CD4-positive, alpha-beta memory T cell (primary cell): Measurements from ENCODE around the gene FYB2. TPM values are rescaled to one million over a fixed set of nuclear protein-coding genes. Genes with fewer than 3 reads are reported as not detected.

Experiments
- CTCF ChIA-PET: fragments of 350-600 bp; sonication (Branson Sonifier 250); formaldehyde crosslinking; loops from one replicate; lab custom pipeline; 2021; ENCODE audit warnings: inconsistent platforms; ENCODE audit not compliant: partially characterized antibody; lab: Charles Lee
- POLR2A ChIA-PET: fragments of 350-600 bp; sonication (Branson Sonifier 250); formaldehyde crosslinking; loops from one replicate; lab custom pipeline; 2021; ENCODE audit not compliant: partially characterized antibody; lab: Charles Lee
- DNase-seq, 5 donors: peaks; one replicate each; pipeline versions ENCODE4 v3.0.0 to v3.0.0-alpha.2; 2020 to 2022; ENCODE audit warnings: mixed read lengths in 1 of 5
- H3K27ac ChIP-seq: one replicate; pipeline ENCODE4 v1.7.0; 2013; ENCODE audit warnings: low read depth, low read length
- H3K27me3 ChIP-seq: 2 replicates; pipeline ENCODE4 v1.7.0; 2013; ENCODE audit warnings: mild to moderate bottlenecking, low read length, moderate library complexity; ENCODE audit not compliant: insufficient read depth
- H3K36me3 ChIP-seq: 2 replicates; pipeline ENCODE4 v1.7.0; 2013; ENCODE audit warnings: mild to moderate bottlenecking, low read length, moderate library complexity; ENCODE audit not compliant: insufficient read depth
- H3K4me1 ChIP-seq: 2 replicates; pipeline ENCODE4 v1.7.0; 2013; ENCODE audit warnings: mild to moderate bottlenecking, low read length, moderate library complexity; ENCODE audit not compliant: insufficient read depth
- H3K4me3 ChIP-seq, 2 donors: one replicate each; pipeline ENCODE4 v1.7.0; 2013; ENCODE audit warnings: low read length in 2 of 2, mild to moderate bottlenecking in 1 of 2
- H3K9me3 ChIP-seq, 2 donors: one replicate each; pipeline ENCODE4 v1.7.0; 2013; ENCODE audit warnings: low read length in 2 of 2, control low read depth in 1 of 2; ENCODE audit not compliant: control insufficient read depth in 1 of 2
- H3K27ac Mint-ChIP-seq, 7 donors: one replicate each; pipeline ENCODE4 v1.8.0; 2020 to 2021; ENCODE audit warnings: mixed read lengths in 7 of 7, mild to moderate bottlenecking in 6 of 7, inconsistent platforms in 3 of 7, moderate library complexity in 3 of 7
- H3K27me3 Mint-ChIP-seq, 2 donors: one replicate each; pipeline ENCODE4 v1.8.0; 2020 to 2021; ENCODE audit warnings: mixed read lengths in 2 of 2
- H3K36me3 Mint-ChIP-seq, 2 donors: one replicate each; pipeline ENCODE4 v1.8.0; 2020 to 2021; ENCODE audit warnings: mixed read lengths in 2 of 2, inconsistent platforms in 1 of 2, mild to moderate bottlenecking in 1 of 2
- H3K4me1 Mint-ChIP-seq, 4 donors: one replicate each; pipeline ENCODE4 v1.8.0; 2020 to 2021; ENCODE audit warnings: mixed read lengths in 4 of 4, mild to moderate bottlenecking in 1 of 4
- H3K4me3 Mint-ChIP-seq, 8 donors: one replicate each; pipeline ENCODE4 v1.8.0; 2020 to 2021; ENCODE audit warnings: mixed read lengths in 8 of 8, mild to moderate bottlenecking in 7 of 8, moderate library complexity in 6 of 8, inconsistent platforms in 3 of 8
- H3K9me3 Mint-ChIP-seq, 8 donors: one replicate each; pipeline ENCODE4 v1.8.0; 2020 to 2021; ENCODE audit warnings: mixed read lengths in 8 of 8, mild to moderate bottlenecking in 5 of 8, inconsistent platforms in 3 of 8, moderate library complexity in 1 of 8
- intact Hi-C: fragments of 100-400 bp; cut with micrococcal nuclease; formaldehyde crosslinking; loops from one replicate; pipeline ENCODE4 v1.15.1; 2023
- polyA plus RNA-seq, 2 donors: library from polyadenylated mRNA; unstranded; fragments of 300-500 nt; fragmentation: Illumina TruSeq; gene quantifications; one replicate each; pipeline ENCODE4 v1.2.3, GENCODE V29; 2021
- total RNA-seq, 2 experiments: library from RNA; stranded (reverse); gene quantifications; one replicate each; pipeline ENCODE4 v1.2.3, GENCODE V29; 2021

The FYB2 gene
- total and polyA plus RNA-seq, 4 experiments from 2014 or later: not detected

DNA sequence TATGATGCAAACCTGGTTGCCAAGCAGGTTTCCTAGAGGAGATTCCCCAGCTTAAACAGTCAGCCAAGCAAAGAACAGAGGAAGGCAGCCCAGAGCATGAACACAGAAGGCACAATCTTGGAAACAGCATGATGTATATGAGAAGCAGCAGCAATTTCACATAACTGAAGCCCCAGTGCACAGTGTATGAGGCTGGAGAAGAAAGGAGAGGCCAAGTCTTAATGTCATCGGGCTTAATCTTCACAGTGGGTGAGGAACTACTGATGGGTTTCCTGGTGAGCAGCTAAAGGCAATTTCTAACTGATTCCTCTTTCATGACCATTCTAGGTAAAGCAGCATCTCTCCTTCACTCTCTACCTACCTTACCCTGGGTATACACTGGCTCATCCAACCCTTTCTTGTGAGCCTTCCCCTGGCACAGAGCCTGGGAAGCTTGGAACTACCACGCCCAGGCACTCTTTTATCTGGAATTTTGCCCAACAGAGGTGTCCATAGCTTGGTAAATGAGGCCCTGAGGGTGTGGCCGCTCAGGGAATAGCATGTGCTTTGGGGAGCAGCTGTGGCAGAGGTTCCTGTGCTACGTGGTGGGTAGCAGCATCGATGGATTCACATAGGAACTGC, 22.0 kb downstream of the FYB2 start:
- DNase-seq: no peak
- intact Hi-C loops: no loop called here
- H3K4me1 ChIP-seq: no peaks in the 10 kb centered on the region
- H3K27me3 Mint-ChIP-seq: peaks cover 0 to 11% of the 10 kb centered on the region in 2 donors
- no peak overlapping the region for H3K4me3 Mint-ChIP-seq
- no peaks in the 10 kb centered on the region for H3K9me3 ChIP-seq
- H3K4me3 ChIP-seq: no peak overlapping the region
- H3K27ac Mint-ChIP-seq: no peak overlapping the region
- peaks cover 0 to 6% (median 0%) of the 10 kb centered on the region in 8 donors for H3K9me3 Mint-ChIP-seq
- no peaks in the 10 kb centered on the region for H3K27me3 ChIP-seq
- ChIA-PET CTCF (no interaction called here), POLR2A (no interaction called here)
- no peak overlapping the region for H3K27ac ChIP-seq
- H3K4me1 Mint-ChIP-seq: no peaks in the 10 kb centered on the region
- H3K36me3 Mint-ChIP-seq: no peaks in the 10 kb centered on the region
- H3K36me3 ChIP-seq: no peaks in the 10 kb centered on the region

DNA sequence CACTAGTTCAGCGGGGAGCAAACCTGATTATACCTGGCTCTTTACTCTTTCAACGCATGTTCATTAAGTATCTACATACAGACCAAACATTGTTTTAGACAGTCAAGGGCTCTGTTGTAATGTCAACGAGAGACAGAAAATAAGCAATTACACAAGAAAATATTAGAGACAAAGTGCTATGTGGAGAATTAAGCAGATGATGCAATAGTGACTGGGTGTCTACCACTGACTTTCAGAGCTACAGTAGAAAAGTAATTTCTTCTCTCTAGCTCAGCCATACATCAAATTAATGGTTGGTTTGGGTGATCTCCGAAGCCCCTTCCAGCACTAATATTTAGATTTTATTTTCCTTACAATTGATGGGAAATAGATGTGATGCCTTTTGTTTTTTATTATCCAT, 23.3 kb downstream of the FYB2 start:
- no peaks in the 10 kb centered on the region for H3K36me3 ChIP-seq
- Mint-ChIP-seq H3K36me3 (no peaks in the 10 kb centered on the region), H3K4me1 (no peaks in the 10 kb centered on the region), H3K9me3 (peaks cover 0 to 6% (median 0%) of the 10 kb centered on the region in 8 donors), H3K27ac (no peak overlapping the region), H3K27me3 (peaks cover 0 to 11% of the 10 kb centered on the region in 2 donors), H3K4me3 (no peak overlapping the region)
- ChIA-PET POLR2A (no interaction called here), CTCF (no interaction called here)
- no peaks in the 10 kb centered on the region for H3K27me3 ChIP-seq
- H3K27ac ChIP-seq: no peak overlapping the region
- no peaks in the 10 kb centered on the region for H3K4me1 ChIP-seq
- no peak for DNase-seq
- no peaks in the 10 kb centered on the region for H3K9me3 ChIP-seq
- intact Hi-C loops: no loop called here
- no peak overlapping the region for H3K4me3 ChIP-seq

- H3K36me3 Mint-ChIP-seq: no peaks in the 10 kb centered on the region
- H3K9me3 ChIP-seq: no peaks in the 10 kb centered on the region
- H3K27me3 Mint-ChIP-seq: peaks cover 3 to 5% of the 10 kb centered on the region in 2 donors
- no peak overlapping the region for H3K4me3 Mint-ChIP-seq
- H3K4me1 ChIP-seq: no peaks in the 10 kb centered on the region
- no peaks in the 10 kb centered on the region for H3K27me3 ChIP-seq
- H3K27ac ChIP-seq: no peak overlapping the region
- DNase-seq: no peak
- POLR2A ChIA-PET: no interaction called here
- H3K36me3 ChIP-seq: no peaks in the 10 kb centered on the region
- no peak overlapping the region for H3K4me3 ChIP-seq
- H3K9me3 Mint-ChIP-seq: peaks cover 0 to 7% (median under 1%) of the 10 kb centered on the region in 8 donors
- H3K27ac Mint-ChIP-seq: no peak overlapping the region
- H3K4me1 Mint-ChIP-seq: no peaks in the 10 kb centered on the region
- intact Hi-C loops: no loop called here
- CTCF ChIA-PET: no interaction called here
Observed at GRCh38 chr1:56790036-56790435, 29.2 kb downstream of the FYB2 start.

DNA sequence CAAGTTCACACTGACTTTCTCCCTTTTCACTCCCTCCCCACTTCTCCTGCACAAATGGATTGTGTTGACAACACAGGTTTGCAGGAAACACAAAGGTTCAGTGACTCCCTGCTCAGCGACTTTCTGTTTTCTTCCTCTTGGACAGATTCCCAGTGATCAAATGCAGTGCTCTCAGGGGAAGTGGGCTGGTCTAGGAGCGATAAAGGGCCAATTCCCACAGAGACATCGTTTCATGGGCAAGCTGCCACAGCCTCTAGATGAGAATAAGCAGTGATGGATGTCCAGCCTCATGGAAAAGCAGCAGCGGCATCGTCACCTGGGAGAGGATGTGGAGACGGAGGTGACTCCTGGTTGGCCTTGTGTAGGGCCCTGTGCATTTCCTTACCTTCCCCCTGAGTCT, 30.6 kb downstream of the FYB2 start:
- peaks cover 0 to 5% (median 0%) of the 10 kb centered on the region in 8 donors for H3K9me3 Mint-ChIP-seq
- ChIA-PET CTCF (no interaction called here), POLR2A (no interaction called here)
- peaks cover 3 to 5% of the 10 kb centered on the region in 2 donors for H3K27me3 Mint-ChIP-seq
- no peaks in the 10 kb centered on the region for H3K27me3 ChIP-seq
- H3K27ac ChIP-seq: no peak overlapping the region
- no peak overlapping the region for H3K4me3 Mint-ChIP-seq
- H3K4me1 ChIP-seq: no peaks in the 10 kb centered on the region
- H3K4me3 ChIP-seq: no peak overlapping the region
- H3K36me3 ChIP-seq: no peaks in the 10 kb centered on the region
- no peaks in the 10 kb centered on the region for H3K4me1 Mint-ChIP-seq
- H3K27ac Mint-ChIP-seq: no peak overlapping the region
- intact Hi-C loops: no loop called here
- no peaks in the 10 kb centered on the region for H3K9me3 ChIP-seq
- DNase-seq: no peak
- H3K36me3 Mint-ChIP-seq: no peaks in the 10 kb centered on the region

GRCh38 chr1:56788102-56788501, 31.1 kb downstream of the FYB2 start:
- Mint-ChIP-seq H3K27me3 (peaks cover 3 to 5% of the 10 kb centered on the region in 2 donors), H3K27ac (no peak overlapping the region), H3K36me3 (no peaks in the 10 kb centered on the region), H3K9me3 (peaks cover 0 to 3% (median 0%) of the 10 kb centered on the region in 8 donors), H3K4me3 (no peak overlapping the region), H3K4me1 (no peaks in the 10 kb centered on the region)
- Histone ChIP-seq H3K36me3 (no peaks in the 10 kb centered on the region), H3K4me1 (no peaks in the 10 kb centered on the region), H3K27ac (no peak overlapping the region), H3K9me3 (no peaks in the 10 kb centered on the region), H3K4me3 (no peak overlapping the region), H3K27me3 (no peaks in the 10 kb centered on the region)
- intact Hi-C loops: no loop called here
- CTCF ChIA-PET: no interaction called here
- POLR2A ChIA-PET: no interaction called here
- no peak for DNase-seq

GRCh38 chr1:56787330-56787729, 31.9 kb downstream of the FYB2 start:
- Mint-ChIP-seq H3K4me3 (no peak overlapping the region), H3K27ac (no peak overlapping the region), H3K36me3 (no peaks in the 10 kb centered on the region), H3K9me3 (peaks cover 0 to 2% (median 0%) of the 10 kb centered on the region in 8 donors), H3K27me3 (peaks cover 3 to 5% of the 10 kb centered on the region in 2 donors), H3K4me1 (no peaks in the 10 kb centered on the region)
- H3K9me3 ChIP-seq: no peaks in the 10 kb centered on the region
- ChIA-PET POLR2A (no interaction called here), CTCF (no interaction called here)
- H3K27ac ChIP-seq: no peak overlapping the region
- no peak overlapping the region for H3K4me3 ChIP-seq
- H3K27me3 ChIP-seq: no peaks in the 10 kb centered on the region
- intact Hi-C loops: no loop called here
- no peaks in the 10 kb centered on the region for H3K36me3 ChIP-seq
- DNase-seq: no peak
- H3K4me1 ChIP-seq: no peaks in the 10 kb centered on the region

DNA sequence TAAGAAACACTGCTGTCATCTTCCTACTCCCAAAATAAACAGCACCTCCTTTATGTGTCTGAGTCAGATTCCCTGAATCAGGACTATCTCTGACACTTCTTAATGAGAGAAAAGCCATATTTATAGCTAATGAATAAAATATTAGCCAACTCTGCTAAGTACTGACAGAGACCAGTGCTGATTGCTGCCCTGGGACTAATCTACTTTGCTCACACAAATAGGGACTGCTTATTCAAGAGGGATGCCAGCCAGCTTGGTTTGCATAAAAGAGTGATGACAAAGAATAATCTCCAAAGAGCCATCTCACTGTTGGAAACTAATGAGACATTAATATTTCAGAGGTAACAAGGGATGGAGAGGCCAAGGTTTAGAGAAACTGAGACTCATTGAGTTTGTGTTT, 36.4 kb downstream of the FYB2 start:
- intact Hi-C loops: no loop called here
- POLR2A ChIA-PET: no interaction called here
- no peak overlapping the region for H3K4me3 ChIP-seq
- no peak overlapping the region for H3K4me3 Mint-ChIP-seq
- H3K27me3 ChIP-seq: no peaks in the 10 kb centered on the region
- peaks cover 0 to 2% (median 0%) of the 10 kb centered on the region in 8 donors for H3K9me3 Mint-ChIP-seq
- H3K36me3 ChIP-seq: no peaks in the 10 kb centered on the region
- H3K36me3 Mint-ChIP-seq: no peaks in the 10 kb centered on the region
- H3K27ac Mint-ChIP-seq: no peak overlapping the region
- H3K9me3 ChIP-seq: no peaks in the 10 kb centered on the region
- no peaks in the 10 kb centered on the region for H3K4me1 ChIP-seq
- no peak overlapping the region for H3K27ac ChIP-seq
- H3K4me1 Mint-ChIP-seq: no peaks in the 10 kb centered on the region
- CTCF ChIA-PET: interaction anchor here (1.1 kb wide), 1 partner anchor 12 kb away, joined by 3 read pairs; no protein-coding TSS in a partner anchor
- DNase-seq: no peak
- H3K27me3 Mint-ChIP-seq: no peaks in the 10 kb centered on the region
